ENCODE results near the gene KRTAP4-5.
"Not testable (repeated sequence)": the region's sequence is repeated elsewhere in the genome, so short reads cannot be mapped to it uniquely, and the experiment has no call there.

The KRTAP4-5 gene

GRCh38 chr17:41163828-41164227 lies 14.2 kb upstream of the KRTAP4-5 start:
- Histone ChIP-seq H3K9ac (ENCODE audit: low read depth, low read length) (no peak overlapping the region), H3K9me3 (ENCODE audit: control insufficient read depth, insufficient read depth, low read length) (no peaks in the 10 kb centered on the region), H3K36me3 (ENCODE audit: insufficient read depth, low read length) (no peaks in the 10 kb centered on the region), H3K4me1 (ENCODE audit: insufficient read depth, low read length) (no peaks in the 10 kb centered on the region)

- Histone ChIP-seq H3K9ac (ENCODE audit: low read depth, low read length) (no peak within 1 kb of the TSS), H3K9me3 (ENCODE audit: control insufficient read depth, insufficient read depth, low read length) (no peaks in the 10 kb centered on the region), H3K4me1 (ENCODE audit: insufficient read depth, low read length) (no peaks in the 10 kb centered on the region), H3K36me3 (ENCODE audit: insufficient read depth, low read length) (no peaks in the 10 kb centered on the region)
Observed at GRCh38 chr17:41160648-41161047, 11.0 kb upstream of the KRTAP4-5 start, which contains the start of gene KRTAP4-4. TSS of gene KRTAP4-4 (minus strand) at chr17:41160748. CDS start at chr17:41160691, 57 bp downstream.

- H3K9ac ChIP-seq (ENCODE audit: low read depth, low read length); H3K4me1 ChIP-seq (ENCODE audit: insufficient read depth, low read length); H3K9me3 ChIP-seq (ENCODE audit: control insufficient read depth, insufficient read depth, low read length); H3K36me3 ChIP-seq (ENCODE audit: insufficient read depth, low read length): not testable (repeated sequence)
Observed at GRCh38 chr17:41160190-41160589, 10.6 kb upstream of the KRTAP4-5 start.

DNA sequence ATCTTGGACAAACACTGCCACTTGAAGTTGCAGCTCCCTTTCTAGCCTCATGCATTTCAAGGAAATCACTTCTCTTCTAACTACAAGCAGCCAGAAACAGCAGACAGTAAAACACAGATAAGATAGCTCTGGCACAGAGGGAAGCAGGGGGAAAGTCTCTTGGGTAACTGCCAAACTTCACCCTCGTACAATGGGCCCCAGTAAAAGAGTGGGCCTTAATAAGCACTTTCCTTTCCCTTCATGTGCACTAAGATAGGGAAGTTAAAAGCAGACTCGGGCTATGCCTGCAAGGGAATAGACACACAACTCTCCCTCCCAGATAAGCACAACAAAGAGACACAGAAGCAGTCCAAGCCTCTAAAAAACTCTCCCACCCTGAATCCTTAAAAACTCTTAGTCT lies 4.2 kb upstream of the KRTAP4-5 start:
- H3K36me3 ChIP-seq (ENCODE audit: insufficient read depth, low read length), result no peaks in the 10 kb centered on the region
- no peaks in the 10 kb centered on the region for H3K9me3 ChIP-seq (ENCODE audit: control insufficient read depth, insufficient read depth, low read length)
- no peaks in the 10 kb centered on the region for H3K4me1 ChIP-seq (ENCODE audit: insufficient read depth, low read length)
- no peak overlapping the region for H3K9ac ChIP-seq (ENCODE audit: low read depth, low read length)

DNA sequence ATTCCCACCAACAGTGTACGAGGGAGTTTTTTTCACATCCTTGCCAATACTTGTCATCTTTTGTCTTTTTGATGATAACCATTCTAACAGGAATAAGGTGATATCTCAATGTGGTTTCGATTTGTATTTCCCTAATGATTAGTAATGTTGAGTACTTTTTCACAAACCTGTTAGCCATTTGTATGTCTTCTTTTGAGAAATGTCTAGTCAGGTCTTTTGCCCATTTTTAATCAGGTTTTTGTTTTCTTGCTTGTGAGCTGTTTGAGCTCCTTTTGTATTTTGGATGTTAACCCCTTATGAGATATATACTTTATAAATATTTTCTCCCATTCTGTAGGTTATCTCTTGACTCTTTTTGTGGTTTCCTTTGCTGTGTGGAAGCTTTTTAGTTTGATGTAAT lies 1.9 kb upstream of the KRTAP4-5 start:
- Histone ChIP-seq H3K9ac (ENCODE audit: low read depth, low read length) (no peak overlapping the region), H3K9me3 (ENCODE audit: control insufficient read depth, insufficient read depth, low read length) (no peaks in the 10 kb centered on the region), H3K4me1 (ENCODE audit: insufficient read depth, low read length) (no peaks in the 10 kb centered on the region), H3K36me3 (ENCODE audit: insufficient read depth, low read length) (no peaks in the 10 kb centered on the region)

GRCh38 chr17:41150026-41150425 lies 401 bp upstream of the KRTAP4-5 start:
- no peaks in the 10 kb centered on the region for H3K9me3 ChIP-seq (ENCODE audit: control insufficient read depth, insufficient read depth, low read length)
- no peaks in the 10 kb centered on the region for H3K4me1 ChIP-seq (ENCODE audit: insufficient read depth, low read length)
- no peak overlapping the region for H3K9ac ChIP-seq (ENCODE audit: low read depth, low read length)
- no peaks in the 10 kb centered on the region for H3K36me3 ChIP-seq (ENCODE audit: insufficient read depth, low read length)

DNA sequence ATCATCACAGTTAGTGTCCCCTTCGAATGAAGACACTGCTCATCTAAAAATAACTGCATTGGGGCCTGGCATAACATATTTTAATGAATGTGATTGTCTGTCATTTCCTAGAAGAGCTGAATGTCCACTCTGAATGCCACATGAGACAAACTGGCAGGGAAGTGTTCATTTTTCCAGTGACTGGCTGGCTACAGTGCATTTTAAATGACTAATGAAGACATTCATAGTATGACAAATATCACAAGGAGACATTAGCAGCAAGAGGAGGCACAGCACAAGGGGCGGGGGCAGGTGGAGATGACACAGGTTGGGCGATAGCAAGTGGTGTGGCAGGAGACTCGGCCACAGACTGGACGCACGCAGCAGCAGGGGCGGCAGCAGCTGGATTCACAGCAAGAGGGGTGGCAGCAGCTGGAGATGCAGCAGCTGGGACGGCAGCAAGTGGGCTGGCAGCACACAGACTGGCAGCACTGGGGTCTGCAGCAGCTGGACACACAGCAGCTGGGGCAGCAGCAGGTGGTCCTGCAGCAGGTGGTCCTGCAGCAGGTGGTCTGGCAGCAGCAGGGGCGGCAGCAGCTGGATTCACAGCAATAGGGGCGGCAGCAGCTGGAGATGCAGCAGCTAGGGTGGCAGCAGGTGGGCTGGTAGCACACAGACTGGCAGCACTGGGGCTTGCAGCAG lies 514 bp downstream of the KRTAP4-5 start:
- H3K36me3 ChIP-seq (ENCODE audit: insufficient read depth, low read length); H3K9me3 ChIP-seq (ENCODE audit: control insufficient read depth, insufficient read depth, low read length); H3K4me1 ChIP-seq (ENCODE audit: insufficient read depth, low read length); H3K9ac ChIP-seq (ENCODE audit: low read depth, low read length): not testable (repeated sequence)

- H3K4me1 ChIP-seq (ENCODE audit: insufficient read depth, low read length), result no peaks in the 10 kb centered on the region
- H3K9me3 ChIP-seq (ENCODE audit: control insufficient read depth, insufficient read depth, low read length), result no peaks in the 10 kb centered on the region; the same call in 1 of the 2 replicates
- no peaks in the 10 kb centered on the region for H3K36me3 ChIP-seq (ENCODE audit: insufficient read depth, low read length)
- no peak overlapping the region for H3K9ac ChIP-seq (ENCODE audit: low read depth, low read length)
Observed at GRCh38 chr17:41147531-41148204, 2.0 kb downstream of the KRTAP4-5 start.

DNA sequence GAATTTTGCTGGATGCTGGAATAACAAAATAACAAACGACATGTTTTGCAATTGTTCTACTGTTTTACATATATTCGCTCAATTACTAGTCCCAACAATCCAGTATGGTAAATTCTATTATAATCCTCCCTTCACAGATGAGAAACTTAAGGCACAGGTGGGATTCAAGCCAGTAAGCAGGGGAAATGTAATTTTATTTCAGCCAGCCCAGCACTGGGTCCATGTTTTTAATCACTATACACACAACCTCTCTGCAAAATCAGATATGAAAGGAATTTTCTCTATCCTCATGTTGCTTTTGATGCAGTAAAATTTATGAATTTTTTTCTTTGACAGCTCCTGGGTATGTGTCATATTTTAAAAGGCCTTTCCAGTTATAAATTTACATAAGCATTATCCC lies 4.4 kb downstream of the KRTAP4-5 start:
- Histone ChIP-seq H3K36me3 (ENCODE audit: insufficient read depth, low read length) (no peaks in the 10 kb centered on the region), H3K4me1 (ENCODE audit: insufficient read depth, low read length) (no peaks in the 10 kb centered on the region), H3K9ac (ENCODE audit: low read depth, low read length) (no peak overlapping the region), H3K9me3 (ENCODE audit: control insufficient read depth, insufficient read depth, low read length) (no peaks in the 10 kb centered on the region; the same call in 1 of the 2 replicates)

- no peaks in the 10 kb centered on the region for H3K4me1 ChIP-seq (ENCODE audit: insufficient read depth, low read length)
- H3K9ac ChIP-seq (ENCODE audit: low read depth, low read length), result no peak overlapping the region
- no peaks in the 10 kb centered on the region for H3K36me3 ChIP-seq (ENCODE audit: insufficient read depth, low read length)
- H3K9me3 ChIP-seq (ENCODE audit: control insufficient read depth, insufficient read depth, low read length), result no peaks in the 10 kb centered on the region; the same call in 1 of the 2 replicates
Observed at GRCh38 chr17:41144846-41145245, 4.8 kb downstream of the KRTAP4-5 start.

DNA sequence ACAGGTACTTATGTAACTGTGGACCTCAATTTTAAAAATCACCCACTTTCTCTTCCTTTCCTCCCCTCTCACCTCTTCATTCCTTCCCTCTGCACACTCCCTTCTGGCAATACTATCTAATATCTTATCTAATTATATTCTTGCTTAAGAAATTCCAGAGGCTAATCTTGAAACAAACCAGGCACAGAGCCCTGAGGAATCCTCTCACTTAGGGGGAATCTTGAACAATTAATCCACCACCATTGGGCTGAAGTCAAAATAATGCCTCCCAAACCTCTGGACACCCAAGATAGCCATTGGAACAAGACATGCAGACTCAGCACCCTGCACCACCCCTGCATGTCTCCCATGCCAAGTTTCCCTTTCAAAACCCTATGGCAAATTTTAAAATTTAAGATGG lies 8.3 kb downstream of the KRTAP4-5 start:
- Histone ChIP-seq H3K9ac (ENCODE audit: low read depth, low read length) (no peak overlapping the region), H3K9me3 (ENCODE audit: control insufficient read depth, insufficient read depth, low read length) (peaks cover 4% of the 10 kb centered on the region; the same call in 1 of the 2 replicates), H3K4me1 (ENCODE audit: insufficient read depth, low read length) (no peaks in the 10 kb centered on the region), H3K36me3 (ENCODE audit: insufficient read depth, low read length) (no peaks in the 10 kb centered on the region)

DNA sequence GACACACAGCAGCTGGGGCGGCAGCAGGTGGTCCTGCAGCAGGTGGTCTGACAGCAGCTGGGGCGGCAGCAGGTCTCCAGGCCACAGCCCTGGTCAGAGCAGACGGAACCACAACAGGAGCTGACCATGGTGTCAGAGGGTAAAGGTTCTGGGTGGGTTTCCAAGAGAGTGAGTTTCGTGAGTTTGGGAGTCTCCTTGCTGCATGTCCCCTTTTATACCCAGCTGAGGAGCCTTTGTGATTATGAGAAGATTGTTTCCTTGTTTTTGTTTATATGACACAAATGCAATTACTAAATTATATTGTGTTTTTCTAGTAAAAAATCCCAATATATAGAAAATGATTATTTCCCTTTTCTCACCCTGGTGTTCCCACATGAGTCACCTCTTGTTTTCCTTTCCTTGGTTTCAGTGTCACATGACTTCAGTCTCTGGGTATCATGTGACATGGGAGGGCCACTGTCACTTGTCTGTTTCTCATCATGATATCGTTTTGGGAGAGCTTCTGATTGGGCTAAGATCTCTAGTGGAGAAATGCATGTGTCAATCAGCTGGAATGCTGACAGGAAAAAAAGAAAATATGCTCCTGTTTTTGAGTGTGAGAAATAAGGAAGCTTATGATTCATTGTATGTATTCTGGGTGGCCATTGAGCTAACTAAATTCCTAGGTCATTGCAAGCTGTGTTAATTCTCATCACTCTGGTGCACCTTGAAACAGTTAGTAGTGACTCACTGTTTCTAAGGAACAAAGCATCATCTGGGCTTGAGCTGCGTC lies 9.1 kb downstream of the KRTAP4-5 start, which contains the start of gene KRTAP4-6:
Gene KRTAP4-6, minus strand, starts transcription at position 185 of the 772 bp plus-strand sequence. Its CDS starts 57 bp downstream, at position 128.
- no peaks in the 10 kb centered on the region for H3K4me1 ChIP-seq (ENCODE audit: insufficient read depth, low read length)
- H3K9me3 ChIP-seq (ENCODE audit: control insufficient read depth, insufficient read depth, low read length), result peaks cover 4% of the 10 kb centered on the region; the same call in 1 of the 2 replicates
- no peak within 1 kb of the TSS for H3K9ac ChIP-seq (ENCODE audit: low read depth, low read length)
- no peaks in the 10 kb centered on the region for H3K36me3 ChIP-seq (ENCODE audit: insufficient read depth, low read length)

GRCh38 chr17:41139865-41140264 lies 9.8 kb downstream of the KRTAP4-5 start:
- not testable (repeated sequence) for H3K36me3 ChIP-seq (ENCODE audit: insufficient read depth, low read length); H3K4me1 ChIP-seq (ENCODE audit: insufficient read depth, low read length); H3K9me3 ChIP-seq (ENCODE audit: control insufficient read depth, insufficient read depth, low read length); H3K9ac ChIP-seq (ENCODE audit: low read depth, low read length)

DNA sequence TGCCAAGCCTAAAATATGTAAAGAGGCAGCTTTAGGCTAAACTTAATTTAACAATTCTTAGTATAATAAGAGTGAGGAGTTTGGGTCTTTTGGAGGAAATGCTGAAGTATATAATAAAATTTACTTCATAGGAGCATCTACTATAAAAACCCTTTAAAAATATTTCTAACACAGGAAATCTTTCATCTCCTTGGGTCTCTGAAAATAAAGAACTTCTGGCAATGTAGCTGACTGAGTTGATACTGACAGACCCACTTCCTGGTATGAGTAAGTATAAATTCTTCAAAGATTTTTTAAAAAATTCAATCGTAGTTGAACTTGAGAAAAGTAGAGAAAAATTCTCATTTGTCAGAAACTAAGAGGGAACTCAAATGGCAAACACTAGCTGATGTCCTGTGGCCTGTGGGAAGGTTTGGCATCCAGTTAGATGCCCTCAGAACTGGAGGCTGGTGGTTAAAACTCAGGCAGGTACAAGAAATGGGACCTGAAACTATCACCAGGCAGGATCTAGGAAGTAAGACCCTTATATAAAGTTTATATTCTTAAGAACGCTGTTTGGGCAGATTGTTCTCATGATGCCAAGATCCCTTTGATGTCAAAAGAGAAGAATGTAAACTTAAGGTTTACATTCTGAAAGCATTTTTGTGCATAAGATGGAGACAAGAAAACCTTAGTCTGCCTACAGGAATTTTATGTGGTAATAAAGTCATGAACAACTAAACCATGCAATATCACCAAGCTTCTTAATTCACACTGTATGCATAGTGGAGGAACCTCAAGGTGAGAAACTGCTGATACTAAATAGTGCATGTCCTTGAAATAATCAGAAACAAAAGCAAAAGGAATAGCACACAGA lies 15.5 kb downstream of the KRTAP4-5 start:
- H3K9ac ChIP-seq (ENCODE audit: low read depth, low read length), result no peak overlapping the region
- H3K9me3 ChIP-seq (ENCODE audit: control insufficient read depth, insufficient read depth, low read length), result peaks cover 4% of the 10 kb centered on the region; the same call in 1 of the 2 replicates
- H3K36me3 ChIP-seq (ENCODE audit: insufficient read depth, low read length), result no peaks in the 10 kb centered on the region
- H3K4me1 ChIP-seq (ENCODE audit: insufficient read depth, low read length), result no peaks in the 10 kb centered on the region

All from ES-I3 (cell line).